ENCODE results near the gene CCDC43. TPM values are rescaled to one million over a fixed set of nuclear protein-coding genes. Genes with fewer than 3 reads are reported as not detected.

The CCDC43 gene
- total and polyA plus RNA-seq, 2 of the 13 experiments (the other 11 are each of a cell fraction or from before 2014, with no cell fraction given), result 17.5 to 94.8 TPM

- in situ Hi-C loops (cut with HindIII; ENCODE audit: extremely low pct_ligation_motif_present, low pct_unique_long_range_greater_than_20kb) (no loop called here), intact Hi-C loops (cut with micrococcal nuclease; ENCODE audit: unreplicated experiment) (no loop called here)
- no peak overlapping the region for H3K9ac ChIP-seq (ENCODE audit: insufficient read depth, low read depth, low read length)
- H3K79me2 ChIP-seq (ENCODE audit: insufficient read depth, low read length), result no peaks in the 10 kb centered on the region
- H3K4me1 ChIP-seq (ENCODE audit: insufficient read depth, low read length), result no peaks in the 10 kb centered on the region
- no peak overlapping the region for H3K4me2 ChIP-seq (ENCODE audit: low read depth, low read length)
- DNase-seq (ENCODE audit: low spot score), result no peak
- 92% methylated on average over 12 of the region's 12 CpGs for WGBS (ENCODE audit: low lambda C conversion rate)
- POLR2A ChIA-PET, result interaction anchor here (1.6 kb wide), 1 partner anchor 48 kb away, joined by 3 read pairs; no protein-coding TSS in a partner anchor
- peaks cover 23 to 53% of the 10 kb centered on the region in 2 experiments for H3K36me3 ChIP-seq (replicated peaks in 1 of 2; ENCODE audit: control insufficient read depth in 1 of 2, insufficient read depth in 2 of 2, low read length in 2 of 2)
- TF ChIP-seq PRDM4 (CRISPR knock-in tag; IDR thresholded peaks at IDR 0.05; ENCODE audit: borderline replicate concordance) (no peak), TFDP1 (CRISPR knock-in tag; IDR thresholded peaks at IDR 0.05; ENCODE audit: borderline replicate concordance) (no peak), CBX5 (CRISPR knock-in tag; IDR thresholded peaks at IDR 0.05; ENCODE audit: borderline replicate concordance) (no peak), ADNP (CRISPR knock-in tag; IDR thresholded peaks at IDR 0.05) (no peak), ZNF432 (CRISPR knock-in tag; IDR thresholded peaks at IDR 0.05; ENCODE audit: borderline replicate concordance) (no peak), AKNA (CRISPR knock-in tag; IDR thresholded peaks at IDR 0.05; ENCODE audit: borderline replicate concordance) (no peak), CTCF (CRISPR knock-in tag; IDR thresholded peaks at IDR 0.05) (no peak), ATF1 (CRISPR knock-in tag; IDR thresholded peaks at IDR 0.05) (no peak), SNAPC5 (CRISPR knock-in tag; IDR thresholded peaks at IDR 0.05; ENCODE audit: borderline replicate concordance) (no peak)
- H3K4me3 ChIP-seq (replicated peaks in 1 of 3; ENCODE audit: insufficient read depth in 1 of 3, low read depth in 2 of 3, low read length in 3 of 3), result no peak overlapping the region
- no peak overlapping the region for H2AFZ ChIP-seq (ENCODE audit: low read length)
- CTCF ChIA-PET (ENCODE audit: low intra/inter-chr PET ratio, low total read pairs), result no interaction called here
- BruUV-seq (replicated peaks), result no TSS peak
- FAIRE-seq, result no peak
- ATAC-seq, result no peak
- H3K27ac ChIP-seq (ENCODE audit: extremely low read length, insufficient read depth, low read length), result no peak overlapping the region
- no peaks in the 10 kb centered on the region for H3K9me3 ChIP-seq (ENCODE audit: low read length)
- H4K20me1 ChIP-seq (ENCODE audit: insufficient read depth, low read length), result no peaks in the 10 kb centered on the region
- no peaks in the 10 kb centered on the region for H3K27me3 ChIP-seq (ENCODE audit: control insufficient read depth in 1 of 2, insufficient read depth in 2 of 2, low read length in 2 of 2)
Measured at GRCh38 chr17:44736551-44737240, 47.1 kb upstream of the CCDC43 start.
